Activated naive CD8-positive, alpha-beta T cell treated with anti-CD3 and anti-CD28 coated beads, Interleukin-2, amount 50 U/mL, for 24 hours (primary cell): ENCODE data around the gene TRIM64C.
"Not testable (repeated sequence)": the region's sequence is repeated elsewhere in the genome, so short reads cannot be mapped to it uniquely, and the experiment has no call there.

Experiments
- ATAC-seq: fragments of 150-1000 bp; cut with Tn5 transposase; one replicate; pipeline ENCODE4 v1.10.0; 2021
- DNase-seq: peaks from one replicate; pipeline ENCODE4 v3.0.0; 2021
- H3K27ac Mint-ChIP-seq: one replicate; pipeline ENCODE4 v1.8.0; 2021; ENCODE audit warnings: mild to moderate bottlenecking, mixed read lengths
- H3K27me3 Mint-ChIP-seq: one replicate; pipeline ENCODE4 v1.8.0; 2021; ENCODE audit warnings: mixed read lengths
- H3K36me3 Mint-ChIP-seq: one replicate; pipeline ENCODE4 v1.8.0; 2021; ENCODE audit warnings: low read depth, mixed read lengths
- H3K4me1 Mint-ChIP-seq: one replicate; pipeline ENCODE4 v1.8.0; 2021; ENCODE audit warnings: mixed read lengths
- H3K4me3 Mint-ChIP-seq: one replicate; pipeline ENCODE4 v1.8.0; 2021; ENCODE audit warnings: mild to moderate bottlenecking, moderate library complexity, mixed read lengths
- H3K9me3 Mint-ChIP-seq: one replicate; pipeline ENCODE4 v1.8.0; 2021; ENCODE audit warnings: mixed read lengths

Gene TRIM64C

GRCh38 chr11:49059012-49059411 is at the start of gene TRIM64C:
Gene TRIM64C (minus strand): TSS chr11:49059112. CDS start chr11:49059112, 0 bp downstream.
- H3K36me3 Mint-ChIP-seq, H3K4me3 Mint-ChIP-seq, H3K27ac Mint-ChIP-seq, H3K4me1 Mint-ChIP-seq, H3K9me3 Mint-ChIP-seq, H3K27me3 Mint-ChIP-seq, ATAC-seq, DNase-seq: not testable (repeated sequence)

- not testable (repeated sequence) for H3K36me3 Mint-ChIP-seq
Observed at GRCh38 chr11:49102356-49102755, 43.4 kb upstream of the TRIM64C start.

GRCh38 chr11:49069897-49070296 is 11.0 kb upstream of the TRIM64C start:
- not testable (repeated sequence) for DNase-seq, H3K36me3 Mint-ChIP-seq, H3K27ac Mint-ChIP-seq, H3K27me3 Mint-ChIP-seq, H3K4me3 Mint-ChIP-seq, H3K4me1 Mint-ChIP-seq, ATAC-seq, H3K9me3 Mint-ChIP-seq

More at GRCh38 chr11:49102356-49102755, 43.4 kb upstream of the TRIM64C start:
- not testable (repeated sequence) for H3K27ac Mint-ChIP-seq, DNase-seq, H3K4me1 Mint-ChIP-seq, H3K4me3 Mint-ChIP-seq, H3K27me3 Mint-ChIP-seq, H3K9me3 Mint-ChIP-seq, ATAC-seq

- DNase-seq, H3K36me3 Mint-ChIP-seq, H3K4me3 Mint-ChIP-seq, H3K4me1 Mint-ChIP-seq, H3K27ac Mint-ChIP-seq, ATAC-seq, H3K9me3 Mint-ChIP-seq, H3K27me3 Mint-ChIP-seq: not testable (repeated sequence)
Observed at GRCh38 chr11:49049821-49050220, 9.1 kb downstream of the TRIM64C start.

- not testable (repeated sequence) for DNase-seq, ATAC-seq, H3K9me3 Mint-ChIP-seq, H3K27me3 Mint-ChIP-seq, H3K36me3 Mint-ChIP-seq, H3K4me3 Mint-ChIP-seq, H3K4me1 Mint-ChIP-seq, H3K27ac Mint-ChIP-seq
Observed at GRCh38 chr11:49048229-49048628, 10.7 kb downstream of the TRIM64C start.

GRCh38 chr11:49028523-49028922 is 30.4 kb downstream of the TRIM64C start, which contains the start of gene TRIM49B:
Gene TRIM49B (plus strand): TSS chr11:49028823. CDS start chr11:49031600, 2,777 bp downstream.
- not testable (repeated sequence) for H3K9me3 Mint-ChIP-seq, H3K4me1 Mint-ChIP-seq, H3K4me3 Mint-ChIP-seq, DNase-seq, H3K27me3 Mint-ChIP-seq, H3K27ac Mint-ChIP-seq, H3K36me3 Mint-ChIP-seq, ATAC-seq
